Measurements from ENCODE around the gene SLAMF1. TPM values are rescaled to one million over a fixed set of nuclear protein-coding genes. Genes with fewer than 3 reads are reported as not detected.
A peak's percentile ranks its signal among the peaks of the same experiment; 100 is the strongest.

The SLAMF1 gene
- total RNA-seq, 4 donors from 2014 or later: 1.1 to 2.2 (median 1.7) TPM; not detected in 1

DNA sequence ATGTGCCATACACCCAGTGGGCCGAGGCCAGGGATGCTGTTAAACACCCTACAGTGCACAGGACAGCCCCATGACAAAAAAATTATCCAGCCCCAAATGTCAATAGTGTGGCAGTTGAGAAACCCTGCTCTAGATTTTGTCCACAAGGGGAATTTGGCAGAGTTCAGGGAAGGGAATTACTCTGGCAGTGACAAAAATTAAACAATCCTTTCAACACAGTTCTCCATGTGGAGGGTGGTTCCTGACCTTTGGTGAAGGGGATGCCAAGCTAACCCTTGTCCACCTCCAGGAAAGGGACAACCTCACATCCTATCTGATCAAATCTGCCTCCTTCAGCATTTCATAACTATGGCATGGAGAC lies 39.2 kb downstream of the SLAMF1 start:
- peaks cover 0 to 21% (median 0%) of the 10 kb centered on the region in 4 donors for H3K27me3 ChIP-seq
- 89% methylated on average over 1 of the region's 1 CpG; no CpG with 5 or more reads in 1 of the 2 donors for WGBS, 2 donors
- H3K27ac ChIP-seq: no peak overlapping the region
- TF ChIP-seq POLR2A (IDR thresholded peaks at IDR 0.05): no peak
- TF ChIP-seq, protein P1, sequence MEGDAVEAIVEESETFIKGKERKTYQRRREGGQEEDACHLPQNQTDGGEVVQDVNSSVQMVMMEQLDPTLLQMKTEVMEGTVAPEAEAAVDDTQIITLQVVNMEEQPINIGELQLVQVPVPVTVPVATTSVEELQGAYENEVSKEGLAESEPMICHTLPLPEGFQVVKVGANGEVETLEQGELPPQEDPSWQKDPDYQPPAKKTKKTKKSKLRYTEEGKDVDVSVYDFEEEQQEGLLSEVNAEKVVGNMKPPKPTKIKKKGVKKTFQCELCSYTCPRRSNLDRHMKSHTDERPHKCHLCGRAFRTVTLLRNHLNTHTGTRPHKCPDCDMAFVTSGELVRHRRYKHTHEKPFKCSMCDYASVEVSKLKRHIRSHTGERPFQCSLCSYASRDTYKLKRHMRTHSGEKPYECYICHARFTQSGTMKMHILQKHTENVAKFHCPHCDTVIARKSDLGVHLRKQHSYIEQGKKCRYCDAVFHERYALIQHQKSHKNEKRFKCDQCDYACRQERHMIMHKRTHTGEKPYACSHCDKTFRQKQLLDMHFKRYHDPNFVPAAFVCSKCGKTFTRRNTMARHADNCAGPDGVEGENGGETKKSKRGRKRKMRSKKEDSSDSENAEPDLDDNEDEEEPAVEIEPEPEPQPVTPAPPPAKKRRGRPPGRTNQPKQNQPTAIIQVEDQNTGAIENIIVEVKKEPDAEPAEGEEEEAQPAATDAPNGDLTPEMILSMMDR (IDR thresholded peaks at IDR 0.05): no peak
- H3K36me3 ChIP-seq: no peaks in the 10 kb centered on the region
- no peaks in the 10 kb centered on the region for H3K9me3 ChIP-seq
- no peak for DNase-seq
- no peaks in the 10 kb centered on the region for H3K4me1 ChIP-seq
- H3K4me3 ChIP-seq: no peak overlapping the region
- intact Hi-C loops (cut with DNase I): loop anchor here (5.0 kb wide), 1 partner anchor 175 kb away; no protein-coding TSS in a partner anchor

GRCh38 chr1:160607011-160607671 lies 39.7 kb downstream of the SLAMF1 start:
- no peaks in the 10 kb centered on the region for H3K36me3 ChIP-seq
- intact Hi-C loops (cut with DNase I): loop anchor here (5.0 kb wide), 1 partner anchor 175 kb away; no protein-coding TSS in a partner anchor
- TF ChIP-seq, protein P1 (IDR thresholded peaks at IDR 0.05): peak; percentile 57 to 83 (median 68)
- TF ChIP-seq POLR2A (IDR thresholded peaks at IDR 0.05): no peak
- H3K4me1 ChIP-seq: no peaks in the 10 kb centered on the region
- H3K27ac ChIP-seq: no peak overlapping the region
- WGBS, 2 donors: 25 to 37% methylated on average over 3 of the region's 3 CpGs
- H3K4me3 ChIP-seq: no peak overlapping the region
- peaks cover 0 to 16% (median 0%) of the 10 kb centered on the region in 4 donors for H3K27me3 ChIP-seq
- no peak for DNase-seq
- no peaks in the 10 kb centered on the region for H3K9me3 ChIP-seq

- Histone ChIP-seq H3K27ac (no peak overlapping the region), H3K36me3 (no peaks in the 10 kb centered on the region), H3K4me1 (no peaks in the 10 kb centered on the region), H3K27me3 (peaks cover 0 to 12% (median 0%) of the 10 kb centered on the region in 4 donors), H3K4me3 (no peak overlapping the region), H3K9me3 (peaks cover 0 to 1% (median under 1%) of the 10 kb centered on the region in 3 donors)
- intact Hi-C loops (cut with DNase I): loop anchor here (5.0 kb wide), 1 partner anchor 174 kb away; no protein-coding TSS in a partner anchor
- DNase-seq: no peak
- 62 to 82% methylated on average over 1 of the region's 1 CpG for WGBS, 2 donors
- TF ChIP-seq, protein P1 (IDR thresholded peaks at IDR 0.05): no peak
- TF ChIP-seq POLR2A (IDR thresholded peaks at IDR 0.05): no peak
These were observed 40.2 kb downstream of the SLAMF1 start for GRCh38 chr1:160606611-160607010.

- TF ChIP-seq, protein P1 (IDR thresholded peaks at IDR 0.05): no peak
- TF ChIP-seq POLR2A (IDR thresholded peaks at IDR 0.05): no peak
- H3K36me3 ChIP-seq: no peaks in the 10 kb centered on the region
- intact Hi-C loops (cut with DNase I): loop anchor here (5.0 kb wide), 1 partner anchor 174 kb away; no protein-coding TSS in a partner anchor
- H3K4me3 ChIP-seq: no peak overlapping the region
- H3K4me1 ChIP-seq: no peaks in the 10 kb centered on the region
- H3K27me3 ChIP-seq: peaks cover 0 to 12% (median 0%) of the 10 kb centered on the region in 4 donors
- WGBS, 2 donors: 42 to 51% methylated on average over 4 of the region's 4 CpGs
- no peak overlapping the region for H3K27ac ChIP-seq
- no peak for DNase-seq
- H3K9me3 ChIP-seq: peaks cover 0 to 8% (median 7%) of the 10 kb centered on the region in 3 donors
These were observed 40.9 kb downstream of the SLAMF1 start for GRCh38 chr1:160605792-160606479.

DNA sequence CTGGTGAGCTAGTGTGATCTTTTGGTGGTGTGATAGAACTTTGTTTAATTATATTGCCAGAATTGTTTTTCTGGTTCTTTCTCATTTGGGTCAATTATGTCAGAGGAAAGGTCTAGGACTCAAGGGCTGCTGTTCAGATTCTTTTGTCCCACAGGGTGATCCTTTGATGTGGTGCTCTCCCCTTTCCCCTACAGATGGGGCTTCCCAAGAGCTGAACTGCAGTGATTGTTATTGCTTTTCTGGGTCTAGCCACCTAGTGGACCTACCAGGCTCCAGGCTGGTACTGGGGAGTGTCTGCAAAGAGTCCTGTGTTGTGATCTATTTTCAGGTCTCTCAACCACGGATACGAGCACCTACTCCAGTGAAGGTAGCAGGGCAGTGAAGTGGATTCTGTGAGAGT lies 41.6 kb downstream of the SLAMF1 start:
- Histone ChIP-seq H3K36me3 (no peaks in the 10 kb centered on the region), H3K27me3 (peaks cover 0 to 10% (median 0%) of the 10 kb centered on the region in 4 donors), H3K4me3 (no peak overlapping the region), H3K27ac (no peak overlapping the region), H3K4me1 (no peaks in the 10 kb centered on the region), H3K9me3 (peaks cover 0 to 11% (median 8%) of the 10 kb centered on the region in 3 donors)
- no peak for TF ChIP-seq POLR2A (IDR thresholded peaks at IDR 0.05)
- TF ChIP-seq, protein P1 (IDR thresholded peaks at IDR 0.05): no peak
- WGBS, 2 donors: 80 to 82% methylated on average over 2 of the region's 2 CpGs
- intact Hi-C loops (cut with DNase I): loop anchor here (5.0 kb wide), 1 partner anchor 173 kb away; no protein-coding TSS in a partner anchor
- no peak for DNase-seq
